HG02981 (cell line): ENCODE data around the gene GRM3.

Experiments
- ATAC-seq: cut with Tn5 transposase; IDR thresholded peaks from one replicate; pipeline ENCODE4 v1.9.1; 2021; ENCODE audit warnings: mild to moderate bottlenecking, moderate library complexity; ENCODE audit not compliant: unreplicated experiment

GRM3 gene

DNA sequence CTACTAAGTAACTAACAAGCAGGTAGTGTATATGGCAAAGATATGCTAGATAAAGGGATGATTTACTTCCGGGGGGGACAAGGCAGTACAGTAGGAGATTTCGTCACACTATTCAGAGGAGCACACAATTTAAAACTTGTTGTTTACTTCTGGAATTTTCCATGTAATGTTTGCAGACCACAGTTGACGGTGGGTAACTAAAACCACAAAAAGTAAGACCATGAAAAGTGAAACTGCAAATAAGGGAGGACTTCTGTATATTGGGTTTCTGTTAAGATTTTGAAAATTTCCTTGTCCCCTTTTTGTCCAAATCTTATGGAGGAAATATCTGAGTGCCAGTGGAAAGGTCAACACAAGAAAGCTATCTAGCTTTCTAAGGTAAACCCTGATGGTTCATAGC is 245.8 kb downstream of the GRM3 start:
- ATAC-seq: no peak

- no peak for ATAC-seq
Measured at GRCh38 chr7:86898171-86898570, 254.5 kb downstream of the GRM3 start.

GRCh38 chr7:86900886-86901285 is 257.2 kb downstream of the GRM3 start:
- no peak for ATAC-seq

GRCh38 chr7:86904949-86905834 is 261.5 kb downstream of the GRM3 start:
- no peak for ATAC-seq

GRCh38 chr7:86908948-86909347 is 265.2 kb downstream of the GRM3 start:
- no peak for ATAC-seq

GRCh38 chr7:86911659-86912058 is 267.9 kb downstream of the GRM3 start:
- ATAC-seq: no peak

- ATAC-seq: no peak
Measured at GRCh38 chr7:86913709-86914108, 270.0 kb downstream of the GRM3 start.
